BLaER1 treated with 17β-estradiol and CSF1 and Interleukin-3, amounts not matched to agents 10 nM and 100 nM (cell line): ENCODE measurements around the gene CSNK1G1.

Source experiments
- H3K27ac ChIP-seq, 11 experiments: shearing (Covaris generic); formaldehyde crosslinking; 2 replicates each; pipeline ENCODE4 v1.8.1; 2022
- H3K27me3 ChIP-seq, 11 experiments: shearing (Covaris generic); formaldehyde crosslinking; 2 replicates each; pipeline ENCODE4 v1.8.1; 2022
- H3K36me3 ChIP-seq, 11 experiments: shearing (Covaris generic); formaldehyde crosslinking; 2 replicates each; pipeline ENCODE4 v1.8.1; 2022
- H3K4me1 ChIP-seq, 10 experiments: shearing (Covaris generic); formaldehyde crosslinking; 2 replicates each; pipeline ENCODE4 v1.8.1; 2022
- H3K4me2 ChIP-seq, 11 experiments: shearing (Covaris generic); formaldehyde crosslinking; 2 replicates each; pipeline ENCODE4 v1.8.1; 2022
- H3K4me3 ChIP-seq, 10 experiments: shearing (Covaris generic); formaldehyde crosslinking; 2 replicates each; pipeline ENCODE4 v1.8.1; 2022
- H3K9ac ChIP-seq, 11 experiments: shearing (Covaris generic); formaldehyde crosslinking; 2 replicates each; pipeline ENCODE4 v1.8.1; 2022
- H3K9me3 ChIP-seq, 11 experiments: shearing (Covaris generic); formaldehyde crosslinking; replicated peaks in 1 of 11; 2 replicates each; pipeline ENCODE4 v1.8.1; 2022
- H4K20me1 ChIP-seq, 11 experiments: shearing (Covaris generic); formaldehyde crosslinking; 2 replicates each; pipeline ENCODE4 v1.8.1; 2022
- Cebpa-rat ChIP-seq, 11 experiments: shearing (Covaris generic); IDR thresholded peaks; 2 replicates each; pipeline ENCODE4 v1.8.1; 2022

CSNK1G1 gene

DNA sequence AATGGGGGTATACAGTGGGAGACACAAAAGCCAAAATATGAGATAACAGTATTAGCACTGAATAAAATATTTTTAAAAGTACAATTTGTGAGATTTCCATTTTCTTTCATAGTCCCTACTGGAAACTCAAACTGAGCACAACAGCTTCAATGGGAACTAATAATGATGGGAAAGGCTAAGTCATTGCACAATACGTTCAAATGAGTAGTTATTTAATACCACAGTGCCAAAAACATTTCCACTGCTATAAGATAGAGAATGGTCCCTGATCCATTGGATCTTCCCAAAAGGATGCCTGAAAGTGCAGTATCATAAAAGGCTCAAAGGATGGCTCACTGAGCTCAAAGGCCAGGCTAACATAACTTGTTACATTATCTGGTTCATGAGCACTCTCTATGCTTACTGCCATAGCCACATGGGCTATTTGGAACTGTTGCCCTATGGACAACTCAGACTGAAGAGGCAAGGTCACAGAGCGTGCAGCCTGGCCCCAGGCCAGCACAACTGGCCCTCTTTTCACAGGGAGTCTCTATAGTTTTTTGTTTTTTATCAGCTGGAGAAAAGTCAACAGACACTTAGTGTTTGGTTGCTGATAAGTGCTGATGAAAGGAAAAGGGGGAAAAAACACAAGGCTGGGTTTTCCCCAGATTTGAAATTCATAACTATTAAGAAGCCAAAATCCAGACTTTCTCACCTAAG is 139.1 kb downstream of the CSNK1G1 start:
- H3K9me3 ChIP-seq, result no peaks in the 10 kb centered on the region
- TF ChIP-seq Cebpa-rat (IDR thresholded peaks at IDR 0.05), result 0 out of 22 replicates have a peak, but pooled peaks of 1 of the 11 experiments have one; percentile 19
- peaks cover 0 to 25% (median 0%) of the 10 kb centered on the region in 11 experiments; a peak in 2 of 22 replicates for H4K20me1 ChIP-seq
- peaks cover 21 to 52% (median 35%) of the 10 kb centered on the region in 11 experiments; a peak in 21 of 22 replicates for H3K36me3 ChIP-seq
- no peaks in the 10 kb centered on the region for H3K27me3 ChIP-seq
- 0 out of 20 replicates have a peak, but pooled peaks cover 0 to 7% (median 0%) of the 10 kb centered on the region in 10 experiments for H3K4me1 ChIP-seq
- H3K27ac ChIP-seq, result no peak overlapping the region
- H3K9ac ChIP-seq, result no peak overlapping the region
- H3K4me2 ChIP-seq, result no peak overlapping the region
- H3K4me3 ChIP-seq, result no peak overlapping the region

DNA sequence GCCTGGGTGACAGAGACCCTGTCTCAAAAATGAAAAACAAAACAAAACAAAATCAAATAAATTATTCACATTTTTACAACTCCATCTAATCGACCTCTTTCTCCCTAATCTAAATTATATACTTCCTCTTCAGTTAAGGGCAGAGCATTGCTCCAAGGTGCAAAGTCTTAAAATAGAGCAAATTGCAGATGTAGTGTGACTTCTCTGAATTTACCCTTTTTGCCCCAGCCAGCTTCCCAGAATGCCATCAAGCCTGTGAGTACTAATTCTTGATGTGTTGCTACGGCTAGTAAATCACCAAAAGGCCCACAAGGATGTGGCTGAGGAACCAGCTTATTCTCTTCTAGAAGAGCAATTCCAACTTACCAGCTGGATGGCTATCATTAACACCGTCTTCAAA is 139.8 kb downstream of the CSNK1G1 start:
- Histone ChIP-seq H3K36me3 (peaks cover 23 to 58% (median 35%) of the 10 kb centered on the region in 11 experiments; a peak in 21 of 22 replicates), H3K4me2 (no peak overlapping the region), H3K4me1 (0 out of 20 replicates have a peak, but pooled peaks cover 0 to 7% (median 0%) of the 10 kb centered on the region in 10 experiments), H4K20me1 (peaks cover 0 to 25% (median 0%) of the 10 kb centered on the region in 11 experiments; a peak in 2 of 22 replicates), H3K9me3 (no peaks in the 10 kb centered on the region), H3K9ac (no peak overlapping the region), H3K27ac (no peak overlapping the region), H3K27me3 (no peaks in the 10 kb centered on the region), H3K4me3 (no peak overlapping the region)
- TF ChIP-seq Cebpa-rat (IDR thresholded peaks at IDR 0.05), result no peak

DNA sequence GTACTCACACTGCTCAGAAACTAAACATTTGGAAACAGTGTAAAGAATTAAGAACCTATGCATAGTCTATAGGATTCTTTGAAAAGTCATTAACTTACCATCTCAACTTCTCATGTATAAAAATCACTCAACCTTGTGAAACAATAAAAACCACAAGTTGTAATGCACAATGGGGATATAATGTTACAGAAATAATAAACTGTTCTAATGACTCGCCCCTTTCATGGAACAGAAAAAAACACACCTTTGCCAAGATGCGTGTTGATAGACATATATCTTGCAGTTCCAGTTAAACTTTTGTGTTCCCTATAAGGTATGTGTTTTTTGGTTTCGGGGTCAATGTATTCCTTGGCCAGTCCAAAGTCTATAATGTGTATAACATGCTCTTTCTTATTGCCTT is 142.3 kb downstream of the CSNK1G1 start:
- H3K9me3 ChIP-seq, result no peaks in the 10 kb centered on the region
- no peak overlapping the region for H3K9ac ChIP-seq
- no peaks in the 10 kb centered on the region for H3K27me3 ChIP-seq
- H3K4me1 ChIP-seq, result peaks cover 0 to 7% (median 0%) of the 10 kb centered on the region in 10 experiments; a peak in 1 of 20 replicates
- H4K20me1 ChIP-seq, result peaks cover 0 to 22% (median 0%) of the 10 kb centered on the region in 11 experiments; a peak in 3 of 22 replicates
- no peak overlapping the region for H3K4me3 ChIP-seq
- no peak for TF ChIP-seq Cebpa-rat (IDR thresholded peaks at IDR 0.05)
- H3K4me2 ChIP-seq, result no peak overlapping the region
- H3K36me3 ChIP-seq, result peaks cover 23 to 72% (median 42%) of the 10 kb centered on the region in 11 experiments; a peak in 21 of 22 replicates
- no peak overlapping the region for H3K27ac ChIP-seq

DNA sequence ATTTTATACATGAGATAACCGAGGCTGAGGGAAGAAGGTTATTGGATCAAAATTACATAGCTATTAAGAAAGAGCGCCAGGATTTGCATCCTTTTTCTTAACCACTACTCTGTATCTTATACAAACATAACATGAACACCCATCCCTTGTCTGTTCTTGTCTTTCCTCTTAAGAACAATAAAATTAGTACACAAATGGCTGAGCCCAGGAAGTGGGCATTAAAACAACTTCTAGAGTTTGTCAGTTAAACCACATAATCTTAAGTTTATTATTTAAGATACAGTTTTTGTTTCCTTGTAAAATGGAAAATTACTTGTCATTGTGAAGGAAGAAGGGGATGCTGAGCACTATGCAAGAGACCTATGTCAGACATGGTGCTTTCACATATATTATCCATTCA is 144.3 kb downstream of the CSNK1G1 start:
- no peak overlapping the region for H3K27ac ChIP-seq
- no peak overlapping the region for H3K4me2 ChIP-seq
- H3K36me3 ChIP-seq, result peaks cover 23 to 86% (median 51%) of the 10 kb centered on the region in 11 experiments; a peak in 21 of 22 replicates
- H3K27me3 ChIP-seq, result no peaks in the 10 kb centered on the region
- H3K4me1 ChIP-seq, result peaks cover 0 to 4% (median 0%) of the 10 kb centered on the region in 10 experiments; a peak in 1 of 20 replicates
- no peaks in the 10 kb centered on the region for H3K9me3 ChIP-seq
- no peak overlapping the region for H3K9ac ChIP-seq
- no peak overlapping the region for H3K4me3 ChIP-seq
- TF ChIP-seq Cebpa-rat (IDR thresholded peaks at IDR 0.05), result no peak
- peaks cover 0 to 7% (median 0%) of the 10 kb centered on the region in 11 experiments; a peak in 3 of 22 replicates for H4K20me1 ChIP-seq

DNA sequence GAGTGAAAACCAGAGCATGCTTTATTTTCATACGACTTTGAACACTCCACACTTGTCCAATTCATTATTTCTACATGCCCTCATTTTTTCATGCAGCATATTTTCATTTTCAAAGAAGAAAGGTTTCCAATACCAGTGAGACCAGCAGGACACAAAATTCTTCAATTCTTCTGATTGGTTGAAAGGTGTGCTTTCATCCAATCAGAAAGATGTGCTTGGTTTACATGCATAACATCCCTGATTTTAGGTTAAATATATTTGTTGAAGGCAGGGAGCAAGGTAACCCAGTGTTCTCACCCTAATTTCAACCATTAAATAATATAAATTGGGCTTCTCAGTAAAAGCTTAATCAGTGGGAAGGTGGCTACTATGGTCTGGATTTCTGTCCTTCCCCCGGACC is 145.6 kb downstream of the CSNK1G1 start:
- H3K4me2 ChIP-seq, result no peak overlapping the region
- TF ChIP-seq Cebpa-rat (IDR thresholded peaks at IDR 0.05), result no peak
- no peaks in the 10 kb centered on the region for H3K27me3 ChIP-seq
- H3K36me3 ChIP-seq, result peaks cover 19 to 84% (median 40%) of the 10 kb centered on the region in 11 experiments; a peak in 21 of 22 replicates
- H3K4me1 ChIP-seq, result peaks cover 0 to 4% (median 0%) of the 10 kb centered on the region in 10 experiments; a peak in 1 of 20 replicates
- H3K27ac ChIP-seq, result no peak overlapping the region
- peak overlapping the region in 1 of 11 experiments; percentile 28; a peak in 1 of 22 replicates for H3K9ac ChIP-seq
- no peaks in the 10 kb centered on the region for H3K9me3 ChIP-seq
- H4K20me1 ChIP-seq, result no peaks in the 10 kb centered on the region; a peak in 2 of 22 replicates
- no peak overlapping the region for H3K4me3 ChIP-seq

DNA sequence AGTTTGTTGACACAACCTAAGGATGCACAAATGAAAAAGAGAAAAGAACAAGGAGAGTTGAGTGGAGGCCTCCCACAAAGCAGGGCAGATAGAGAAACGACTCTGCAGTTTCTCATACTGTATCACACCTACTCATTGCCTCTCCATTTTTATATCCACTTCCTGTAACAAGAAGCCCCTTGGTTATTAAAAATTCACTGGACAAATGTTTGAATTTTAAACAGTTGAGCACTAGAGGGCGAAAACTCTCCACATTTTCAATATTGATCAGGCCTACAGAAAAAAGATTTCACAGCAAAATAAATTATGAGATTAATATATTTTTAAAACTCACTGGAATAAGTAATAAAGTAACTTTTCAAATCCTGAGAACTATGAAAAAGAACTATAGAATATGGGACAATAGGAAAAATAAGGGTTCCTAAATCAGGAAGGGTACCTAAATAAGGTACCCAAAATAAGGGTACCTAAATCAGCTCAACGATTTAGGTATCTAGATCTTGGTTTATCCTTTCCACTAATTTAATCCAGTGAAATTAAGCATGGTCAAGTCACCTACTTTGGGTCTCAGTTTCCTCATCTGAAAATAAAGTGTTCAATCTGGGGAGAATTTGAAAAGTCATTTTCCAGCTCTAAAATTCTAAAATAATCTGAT is 146.2 kb downstream of the CSNK1G1 start:
- Histone ChIP-seq H3K4me1 (peaks cover 0 to 4% (median 0%) of the 10 kb centered on the region in 10 experiments; a peak in 1 of 20 replicates), H3K4me3 (no peak overlapping the region), H3K27me3 (no peaks in the 10 kb centered on the region), H3K4me2 (no peak overlapping the region; a peak in 1 of 22 replicates), H4K20me1 (no peaks in the 10 kb centered on the region; a peak in 2 of 22 replicates), H3K27ac (no peak overlapping the region), H3K9ac (no peak overlapping the region; a peak in 1 of 22 replicates), H3K9me3 (no peaks in the 10 kb centered on the region), H3K36me3 (peaks cover 18 to 85% (median 40%) of the 10 kb centered on the region in 11 experiments; a peak in 20 of 22 replicates)
- no peak for TF ChIP-seq Cebpa-rat (IDR thresholded peaks at IDR 0.05)

DNA sequence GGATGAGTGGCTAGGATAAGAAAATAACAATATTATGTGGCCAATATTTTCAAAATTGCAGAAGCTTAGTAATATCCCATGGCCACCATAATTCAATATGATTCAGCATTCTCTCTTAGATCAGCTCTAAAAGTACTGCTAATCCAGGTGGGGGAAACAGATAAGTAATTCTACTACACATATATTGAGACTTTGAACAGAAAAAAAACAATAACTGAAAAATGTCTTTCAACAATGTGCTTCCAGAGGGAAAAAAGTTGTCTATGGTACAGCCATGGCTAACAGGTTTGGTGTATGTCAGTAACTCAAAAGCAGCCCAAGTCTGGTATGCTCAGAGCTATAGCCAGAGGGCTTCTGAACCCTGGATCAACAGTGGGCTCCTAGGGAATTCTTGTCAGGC is 150.8 kb downstream of the CSNK1G1 start:
- no peak overlapping the region for H3K9ac ChIP-seq
- H3K4me1 ChIP-seq, result peaks cover 0 to 4% (median 0%) of the 10 kb centered on the region in 10 experiments; a peak in 1 of 20 replicates
- no peak for TF ChIP-seq Cebpa-rat (IDR thresholded peaks at IDR 0.05)
- H3K4me2 ChIP-seq, result no peak overlapping the region
- H3K36me3 ChIP-seq, result peaks cover 36 to 87% (median 50%) of the 10 kb centered on the region in 11 experiments
- no peak overlapping the region for H3K27ac ChIP-seq
- H4K20me1 ChIP-seq, result no peaks in the 10 kb centered on the region; a peak in 2 of 22 replicates
- no peaks in the 10 kb centered on the region for H3K27me3 ChIP-seq
- H3K4me3 ChIP-seq, result no peak overlapping the region
- no peaks in the 10 kb centered on the region for H3K9me3 ChIP-seq

DNA sequence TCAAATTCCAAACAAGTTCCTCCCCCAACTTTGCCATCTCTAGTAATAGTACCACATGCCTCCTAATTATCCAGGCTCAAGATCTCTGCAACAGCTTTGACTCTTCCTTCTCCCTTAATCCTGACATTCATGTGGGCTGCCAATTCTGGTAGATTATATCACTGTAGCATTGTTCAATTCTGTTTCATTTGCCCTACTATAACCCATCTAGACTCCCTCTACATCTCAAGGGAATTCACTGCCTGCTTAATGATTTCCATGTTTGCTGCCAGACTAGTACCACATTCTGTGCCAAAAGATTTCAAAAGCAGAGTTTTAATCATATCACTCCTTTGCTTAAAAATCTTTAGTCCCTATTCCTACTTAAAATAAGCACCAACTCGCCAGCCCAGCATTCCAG is 158.5 kb downstream of the CSNK1G1 start:
- Histone ChIP-seq H3K36me3 (peaks cover 30 to 98% (median 56%) of the 10 kb centered on the region in 11 experiments), H4K20me1 (no peaks in the 10 kb centered on the region; a peak in 1 of 22 replicates), H3K4me1 (no peaks in the 10 kb centered on the region), H3K9ac (no peak overlapping the region), H3K27ac (no peak overlapping the region), H3K27me3 (no peaks in the 10 kb centered on the region), H3K4me2 (no peak overlapping the region), H3K4me3 (no peak overlapping the region), H3K9me3 (no peaks in the 10 kb centered on the region)
- no peak for TF ChIP-seq Cebpa-rat (IDR thresholded peaks at IDR 0.05)

DNA sequence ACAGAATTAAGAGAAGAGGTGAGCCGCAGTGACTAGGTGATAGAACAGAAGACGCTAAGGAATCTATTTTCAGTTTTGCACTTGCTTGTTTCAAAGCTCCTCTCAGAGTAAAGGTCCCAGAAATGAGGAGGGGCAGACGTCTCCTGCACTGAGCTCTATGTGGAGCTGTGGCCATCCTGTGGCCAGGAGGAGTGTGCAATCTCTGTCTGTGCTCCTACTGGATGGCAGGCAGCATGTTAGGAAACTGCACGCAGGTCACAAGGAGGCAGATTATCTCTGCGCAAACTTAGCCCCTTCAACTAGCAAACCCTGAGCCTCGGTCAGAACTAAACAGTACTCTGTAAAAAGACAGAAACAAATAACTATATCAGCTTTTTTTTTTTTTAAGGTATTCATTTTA is 162.0 kb downstream of the CSNK1G1 start:
- peaks cover 9 to 98% (median 40%) of the 10 kb centered on the region in 11 experiments for H3K36me3 ChIP-seq
- no peak overlapping the region for H3K4me3 ChIP-seq
- H3K9me3 ChIP-seq, result no peaks in the 10 kb centered on the region
- H3K4me1 ChIP-seq, result no peaks in the 10 kb centered on the region
- no peak for TF ChIP-seq Cebpa-rat (IDR thresholded peaks at IDR 0.05)
- no peak overlapping the region for H3K9ac ChIP-seq
- no peak overlapping the region for H3K27ac ChIP-seq
- no peak overlapping the region for H3K4me2 ChIP-seq
- no peaks in the 10 kb centered on the region for H3K27me3 ChIP-seq
- no peaks in the 10 kb centered on the region for H4K20me1 ChIP-seq
